GM21723 (cell line): ENCODE measurements around the gene LDHB.
"Not testable (repeated sequence)": the region's sequence is repeated elsewhere in the genome, so short reads cannot be mapped to it uniquely, and the experiment has no call there.

Source experiments
- ATAC-seq: cut with Tn5 transposase; IDR thresholded peaks from one replicate; pipeline ENCODE4 v1.9.1; 2021; ENCODE audit warnings: mild to moderate bottlenecking, moderate library complexity; ENCODE audit not compliant: unreplicated experiment

LDHB gene

GRCh38 chr12:21662122-21662792 is 4.6 kb upstream of the LDHB start:
- ATAC-seq: no peak

GRCh38 chr12:21661396-21662093 is 3.9 kb upstream of the LDHB start:
- ATAC-seq: not testable (repeated sequence)

GRCh38 chr12:21659383-21659782 is 1.7 kb upstream of the LDHB start:
- no peak for ATAC-seq

- peak; percentile 46 for ATAC-seq
Measured at GRCh38 chr12:21656905-21657325, 727 bp downstream of the LDHB start.

- ATAC-seq: no peak
Measured at GRCh38 chr12:21655591-21655990, 2.1 kb downstream of the LDHB start.

GRCh38 chr12:21651821-21652220 is 5.8 kb downstream of the LDHB start:
- no peak for ATAC-seq

GRCh38 chr12:21650997-21651396 is 6.6 kb downstream of the LDHB start:
- ATAC-seq: no peak

- no peak for ATAC-seq
Measured at GRCh38 chr12:21649034-21649433, 8.6 kb downstream of the LDHB start.

- ATAC-seq: no peak
Measured at GRCh38 chr12:21648378-21648777, 9.3 kb downstream of the LDHB start.

GRCh38 chr12:21647179-21647578 is 10.5 kb downstream of the LDHB start:
- ATAC-seq: no peak

- not testable (repeated sequence) for ATAC-seq
Measured at GRCh38 chr12:21645041-21645500, 12.6 kb downstream of the LDHB start.

GRCh38 chr12:21644516-21644915 is 13.1 kb downstream of the LDHB start:
- no peak for ATAC-seq

GRCh38 chr12:21643758-21644157 is 13.9 kb downstream of the LDHB start:
- no peak for ATAC-seq

GRCh38 chr12:21642707-21643389 is 14.8 kb downstream of the LDHB start:
- ATAC-seq: peak; percentile 66

GRCh38 chr12:21638054-21638891 is 19.4 kb downstream of the LDHB start:
- ATAC-seq: no peak

GRCh38 chr12:21634245-21634644 is 23.4 kb downstream of the LDHB start:
- ATAC-seq: no peak

- ATAC-seq: no peak
Measured at GRCh38 chr12:21631367-21631766, 26.3 kb downstream of the LDHB start.

- no peak for ATAC-seq
Measured at GRCh38 chr12:21627924-21628323, 29.7 kb downstream of the LDHB start.

GRCh38 chr12:21618566-21618965 is 39.1 kb downstream of the LDHB start:
- no peak for ATAC-seq

GRCh38 chr12:21617030-21617429 is 40.6 kb downstream of the LDHB start:
- ATAC-seq: no peak

- ATAC-seq: no peak
Measured at GRCh38 chr12:21615431-21615830, 42.2 kb downstream of the LDHB start.
